ENCODE data around the gene GPR65.

The GPR65 gene, protein sequence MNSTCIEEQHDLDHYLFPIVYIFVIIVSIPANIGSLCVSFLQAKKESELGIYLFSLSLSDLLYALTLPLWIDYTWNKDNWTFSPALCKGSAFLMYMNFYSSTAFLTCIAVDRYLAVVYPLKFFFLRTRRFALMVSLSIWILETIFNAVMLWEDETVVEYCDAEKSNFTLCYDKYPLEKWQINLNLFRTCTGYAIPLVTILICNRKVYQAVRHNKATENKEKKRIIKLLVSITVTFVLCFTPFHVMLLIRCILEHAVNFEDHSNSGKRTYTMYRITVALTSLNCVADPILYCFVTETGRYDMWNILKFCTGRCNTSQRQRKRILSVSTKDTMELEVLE

DNA sequence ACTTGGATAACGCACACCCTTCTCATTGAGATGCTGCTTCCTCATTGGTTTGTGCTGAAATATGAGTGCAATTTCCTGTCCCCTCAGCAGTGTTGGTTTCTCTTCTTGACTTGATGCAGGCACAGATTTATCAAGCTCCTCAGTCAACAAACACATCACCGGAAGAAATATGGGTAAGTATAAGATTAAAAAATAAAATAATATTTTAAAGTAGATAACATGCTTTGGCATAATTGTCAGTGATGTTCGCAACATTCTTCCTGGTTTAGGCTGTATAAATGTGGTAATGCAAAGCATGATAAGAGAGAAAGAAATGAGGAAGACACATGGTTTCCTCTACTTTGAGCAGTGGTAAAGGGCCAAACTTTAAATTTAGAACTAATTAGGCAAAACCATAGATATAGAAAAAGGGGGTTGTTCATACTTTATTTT is at the start of gene GPR65:
Gene GPR65 (plus strand): TSS at position 86 of the 432 bp plus-strand sequence. CDS start 5,713 bp downstream, outside the sequence.
- no peak for DNase-seq (ENCODE audit: low read depth)

DNA sequence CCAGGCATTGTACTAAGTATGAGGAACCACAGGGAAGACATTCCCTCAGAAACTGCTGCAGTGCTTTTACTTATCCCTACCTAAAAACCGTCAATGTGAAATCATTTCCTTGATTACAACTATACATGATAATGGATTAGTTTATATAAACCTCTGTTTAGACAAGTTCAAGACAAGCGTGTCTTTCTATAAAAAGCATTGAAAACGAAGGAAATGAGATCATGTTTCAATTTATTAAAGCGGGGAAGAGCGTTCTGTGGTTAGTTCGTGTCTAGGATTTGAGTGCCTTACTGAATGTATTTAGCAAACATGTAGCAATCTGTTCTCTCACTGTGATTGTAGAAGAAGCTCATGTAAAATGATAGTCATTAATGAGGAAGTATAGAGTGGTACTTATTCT is 49.4 kb upstream of the GPR65 start:
- DNase-seq (ENCODE audit: low read depth) = no peak

DNA sequence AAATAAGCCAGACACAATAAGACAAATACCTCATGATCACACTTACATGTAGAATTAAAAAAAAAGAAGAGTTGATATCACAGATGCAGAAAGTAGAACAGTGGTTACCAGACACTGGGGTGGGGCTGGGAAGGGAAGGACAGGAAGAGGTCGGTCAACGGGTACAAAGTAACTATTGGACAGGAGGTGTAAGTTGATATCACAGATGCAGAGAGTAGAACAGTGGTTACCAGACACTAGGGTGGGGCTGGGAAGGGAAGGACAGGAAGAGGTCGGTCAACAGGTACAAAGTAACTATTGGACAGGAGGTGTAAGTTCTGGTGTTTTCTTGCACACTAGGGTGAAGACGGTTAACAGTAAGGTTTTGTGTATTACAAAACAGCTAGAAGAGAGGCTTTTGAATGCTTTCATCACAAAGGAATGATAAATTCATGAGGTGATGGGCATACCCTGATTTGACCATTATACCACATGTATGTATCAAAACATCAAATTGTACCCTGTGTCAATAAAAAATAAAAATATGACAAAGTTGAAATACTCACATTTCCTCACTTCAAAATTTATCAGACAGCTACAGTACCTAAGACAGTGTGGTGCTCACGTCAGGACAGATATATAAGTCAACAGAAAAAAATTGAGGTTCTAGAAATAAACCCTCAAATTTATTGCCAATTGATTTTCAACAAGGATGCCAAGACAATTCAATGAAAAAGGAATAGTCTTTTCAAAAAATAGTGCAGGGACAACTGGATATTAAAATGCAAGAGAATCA is 44.7 kb upstream of the GPR65 start:
- peak; percentile 0 for DNase-seq (ENCODE audit: low read depth)

DNA sequence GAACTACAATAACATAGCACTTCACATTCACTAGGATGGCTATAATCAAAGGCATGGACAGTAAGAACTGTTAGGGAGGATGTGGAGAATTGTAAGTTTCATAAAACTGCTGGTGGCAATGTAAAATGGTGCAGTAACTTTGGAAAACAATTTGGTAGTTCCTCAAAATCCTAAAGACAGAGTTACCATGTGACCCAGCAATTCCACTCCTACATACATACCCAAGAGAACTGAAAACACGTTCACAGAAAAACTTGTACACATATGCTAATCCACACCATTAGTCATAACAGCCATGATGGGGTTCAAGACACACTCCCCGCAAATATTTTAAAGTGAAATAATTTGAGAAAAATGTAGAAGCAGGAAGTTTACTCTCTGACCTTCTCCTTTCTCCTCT is 43.7 kb upstream of the GPR65 start:
- no peak for DNase-seq (ENCODE audit: low read depth)

DNA sequence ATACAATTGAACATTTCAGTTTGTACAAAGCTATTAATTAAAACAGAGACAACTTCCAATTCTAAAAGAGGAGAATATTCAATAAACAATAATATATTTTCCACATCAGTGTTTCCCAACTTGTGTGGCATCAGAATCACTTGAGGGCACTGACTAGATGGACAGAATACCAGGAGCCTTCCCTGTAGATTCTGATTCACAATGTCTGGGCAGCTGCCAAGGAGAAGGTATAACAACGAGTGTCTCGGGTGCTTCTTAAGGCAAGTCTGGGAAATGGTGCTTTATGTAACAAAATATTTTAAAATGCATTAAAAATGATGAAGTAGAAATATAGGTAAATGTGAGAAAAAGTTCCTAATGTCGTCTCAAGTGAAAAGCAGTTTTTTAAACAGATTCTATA is 38.1 kb upstream of the GPR65 start:
- no peak for DNase-seq (ENCODE audit: low read depth)

DNA sequence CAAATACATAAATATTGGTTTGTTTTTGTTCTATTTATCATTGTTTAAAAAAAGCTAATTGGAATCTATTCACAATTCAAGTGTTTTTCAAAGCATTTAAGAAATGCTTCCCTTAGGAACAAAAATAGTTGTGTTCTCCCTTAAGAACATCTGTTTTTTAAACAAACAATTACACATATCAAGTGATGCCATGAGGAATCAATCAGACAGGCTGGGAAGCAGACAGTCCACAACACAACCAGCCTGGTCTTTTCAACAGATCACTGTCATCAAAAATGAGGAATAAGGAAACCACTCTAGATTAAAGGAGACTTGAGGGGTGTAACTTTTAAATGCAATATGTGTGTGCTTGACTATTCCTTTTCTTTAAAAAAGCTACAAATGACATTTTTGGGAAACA is 37.4 kb upstream of the GPR65 start:
- DNase-seq (ENCODE audit: low read depth) = no peak

DNA sequence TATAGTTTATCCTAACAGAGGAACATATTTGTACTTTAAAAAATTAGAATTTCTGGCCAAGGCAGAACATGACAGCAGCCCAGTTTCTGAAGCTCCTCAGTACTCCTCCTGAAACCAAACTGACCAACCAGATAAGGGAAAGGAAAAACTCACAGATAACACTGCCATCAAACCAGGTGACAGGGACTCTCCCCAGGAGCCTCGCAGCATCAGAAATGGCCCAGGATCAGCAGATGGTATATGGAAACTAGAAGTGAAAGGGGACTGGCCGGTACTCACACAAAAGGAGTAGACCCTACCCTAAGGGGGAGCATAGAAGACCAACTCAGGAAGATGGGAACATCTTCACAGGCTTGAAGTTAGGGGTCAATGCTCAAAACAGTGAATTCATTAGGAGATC is 33.9 kb upstream of the GPR65 start:
- DNase-seq (ENCODE audit: low read depth) = no peak

DNA sequence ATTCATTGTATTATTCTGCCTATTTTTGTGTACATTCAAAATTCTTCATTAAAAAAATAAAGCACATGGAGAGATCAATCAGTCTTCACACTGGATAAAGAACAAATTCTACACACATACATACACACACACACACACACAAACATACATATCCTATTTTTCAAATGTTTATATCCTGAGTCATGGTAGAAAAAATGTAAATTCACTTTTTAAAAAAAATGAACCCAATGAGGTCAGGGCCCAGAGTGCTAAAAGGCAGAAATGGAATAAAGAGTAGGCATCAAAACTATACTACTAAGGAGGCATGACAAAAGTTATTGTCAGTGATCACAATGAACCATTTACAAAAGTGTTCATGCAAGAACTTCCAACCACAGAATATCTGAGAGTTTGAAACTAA is 29.3 kb upstream of the GPR65 start:
- DNase-seq (ENCODE audit: low read depth) = no peak

DNA sequence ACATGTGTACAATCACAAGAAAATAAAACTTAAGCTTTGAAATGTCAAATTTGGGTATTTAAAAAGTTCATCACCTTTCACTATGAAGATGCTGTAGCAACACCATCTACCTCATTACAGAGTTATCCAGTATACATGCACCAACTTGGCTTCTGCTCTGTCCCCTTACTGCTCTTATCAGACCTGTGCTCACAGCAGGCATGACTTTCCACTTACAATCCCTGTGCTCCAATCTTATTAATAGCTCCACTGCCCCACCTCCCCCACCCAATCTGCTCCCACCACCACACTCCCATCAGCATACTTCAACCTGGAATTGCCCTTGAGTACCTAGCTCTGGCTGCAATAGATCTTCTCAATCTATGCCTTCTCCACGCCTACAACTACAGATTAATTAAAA is 25.2 kb upstream of the GPR65 start:
- DNase-seq (ENCODE audit: low read depth) = no peak

DNA sequence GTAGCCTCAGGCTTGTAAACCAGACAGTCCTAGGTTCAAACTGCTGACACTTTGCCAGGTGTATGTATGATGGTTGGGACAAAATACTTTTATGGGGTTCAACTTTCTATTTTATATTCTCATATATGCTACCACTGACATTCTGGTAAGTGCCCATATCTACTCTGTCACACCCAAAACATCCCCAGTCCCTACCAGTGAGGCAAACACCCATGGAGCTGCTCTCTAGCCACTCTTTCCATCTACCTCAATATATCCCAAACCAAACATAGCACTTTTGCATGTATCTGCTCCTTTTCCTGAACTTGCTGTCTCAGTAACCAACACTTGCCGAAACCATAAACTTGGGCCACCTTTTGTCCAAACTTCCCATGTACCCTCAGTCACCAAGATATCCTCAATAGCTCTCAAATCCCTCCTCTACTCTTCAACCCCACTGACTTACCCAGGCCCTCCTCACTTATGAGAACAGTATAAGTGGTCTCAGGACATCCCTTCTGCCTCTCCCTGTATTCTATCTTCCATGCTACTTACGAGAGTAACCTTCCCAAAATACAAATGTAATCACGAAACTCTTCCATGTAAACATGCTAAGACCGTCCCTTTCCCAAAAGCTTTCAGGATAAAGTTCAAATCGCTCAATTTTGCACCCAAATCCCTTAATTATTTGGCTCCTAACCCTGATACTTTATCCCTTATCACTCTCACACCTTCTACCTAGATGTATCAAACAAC is 15.5 kb upstream of the GPR65 start:
- no peak for DNase-seq (ENCODE audit: low read depth)

DNA sequence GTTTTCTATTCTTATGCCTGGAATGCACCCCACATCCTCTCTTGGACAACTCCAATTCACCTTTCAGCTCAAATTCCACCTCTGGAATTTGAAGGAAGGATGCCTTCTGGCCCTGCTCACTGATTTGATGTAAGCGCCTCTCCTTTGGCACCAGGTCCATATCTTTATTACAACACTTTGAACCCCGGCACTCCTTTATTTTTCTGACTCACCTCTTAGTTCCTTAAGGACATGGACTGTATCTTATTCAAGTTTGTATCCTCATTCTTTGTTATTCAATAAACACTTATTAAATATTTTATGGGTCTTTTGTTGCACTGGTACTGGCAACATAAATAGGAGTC is 15.0 kb upstream of the GPR65 start:
- DNase-seq (ENCODE audit: low read depth) = no peak

DNA sequence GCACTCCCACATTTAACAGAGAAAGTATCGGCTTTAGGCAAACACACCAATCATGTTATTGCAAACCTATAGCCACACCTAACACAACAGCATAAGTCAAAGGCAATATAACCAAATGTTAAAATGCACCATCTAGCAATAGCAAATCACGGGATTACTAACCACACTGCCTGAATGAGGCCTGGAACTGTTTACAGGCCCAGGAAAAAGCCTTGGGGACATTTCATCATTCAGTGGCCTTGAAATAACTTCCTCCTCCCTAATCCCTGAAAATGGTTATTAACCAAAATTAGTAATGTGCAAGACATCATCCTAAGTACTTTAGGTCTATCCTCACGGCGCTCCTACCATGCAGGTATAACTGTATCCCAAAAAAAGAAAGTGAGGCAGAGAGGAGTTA is 14.3 kb upstream of the GPR65 start:
- no peak for DNase-seq (ENCODE audit: low read depth)

DNA sequence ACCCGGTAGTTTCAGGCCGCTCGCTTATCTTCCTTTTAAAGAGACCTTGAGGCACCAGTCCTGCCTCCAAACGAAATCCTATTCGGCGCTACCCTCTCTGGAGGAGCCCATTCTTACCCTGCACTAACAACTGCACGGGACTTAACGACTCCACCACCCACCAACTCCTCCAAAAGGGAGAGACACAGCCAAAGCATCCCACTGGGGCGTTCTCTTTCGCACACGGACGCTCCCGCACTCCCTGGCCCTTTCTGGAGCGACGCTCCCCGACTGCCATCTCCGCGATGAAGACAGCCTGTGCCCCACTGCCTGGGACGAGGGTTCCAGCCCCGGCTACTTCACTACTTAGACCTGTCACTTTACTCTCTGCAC is 12.6 kb upstream of the GPR65 start:
- DNase-seq (ENCODE audit: low read depth) = no peak

DNA sequence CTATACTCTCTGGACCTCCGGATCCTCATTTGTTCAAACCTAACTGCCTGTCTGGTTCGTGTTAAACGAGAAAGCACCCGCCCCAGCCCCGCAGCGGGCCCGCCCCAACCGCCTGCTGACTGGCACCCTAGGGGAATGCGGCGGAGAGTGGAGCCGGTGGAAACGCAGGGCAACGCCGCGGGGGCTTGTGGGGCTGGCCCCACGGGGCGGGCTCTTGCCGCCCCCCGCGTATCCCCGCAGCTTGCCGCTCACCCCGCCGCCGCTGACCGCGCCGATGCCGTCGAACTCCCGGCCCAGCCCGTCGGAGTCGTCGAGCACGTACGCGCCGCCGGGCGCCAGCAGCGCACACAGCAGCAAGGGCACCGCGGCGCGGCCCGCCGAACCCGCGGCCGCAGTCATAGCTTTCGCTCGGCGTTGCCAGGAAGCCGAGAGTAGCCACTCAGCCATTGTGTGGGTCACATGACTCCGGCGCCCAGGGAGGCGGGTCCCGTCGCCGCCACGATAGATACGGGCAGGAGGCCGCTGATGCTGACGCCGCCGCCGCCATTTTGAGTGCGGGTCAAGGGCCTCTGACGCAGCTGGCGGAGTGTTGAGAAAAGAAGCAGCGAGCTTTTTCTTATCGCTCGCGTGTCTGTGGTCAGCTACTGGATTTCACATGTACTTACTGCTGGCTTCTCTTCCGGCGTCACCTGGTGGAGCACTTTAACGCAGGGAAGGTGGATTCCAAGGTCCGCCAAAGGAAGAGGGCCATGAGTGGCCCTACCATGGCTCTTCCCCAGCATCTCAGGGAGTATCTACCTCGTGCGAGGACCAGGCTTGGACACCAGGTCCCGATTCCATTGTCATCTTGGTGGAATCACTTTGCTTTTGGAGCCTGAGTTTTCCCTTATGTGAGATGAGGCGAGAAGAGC is 12.0 kb upstream of the GPR65 start, which contains the start of gene GALC:
Gene GALC (minus strand): TSS at position 465 of the 911 bp plus-strand sequence. CDS start 18 bp downstream, at position 447.
- peak; percentile 91 for DNase-seq (ENCODE audit: low read depth)

DNA sequence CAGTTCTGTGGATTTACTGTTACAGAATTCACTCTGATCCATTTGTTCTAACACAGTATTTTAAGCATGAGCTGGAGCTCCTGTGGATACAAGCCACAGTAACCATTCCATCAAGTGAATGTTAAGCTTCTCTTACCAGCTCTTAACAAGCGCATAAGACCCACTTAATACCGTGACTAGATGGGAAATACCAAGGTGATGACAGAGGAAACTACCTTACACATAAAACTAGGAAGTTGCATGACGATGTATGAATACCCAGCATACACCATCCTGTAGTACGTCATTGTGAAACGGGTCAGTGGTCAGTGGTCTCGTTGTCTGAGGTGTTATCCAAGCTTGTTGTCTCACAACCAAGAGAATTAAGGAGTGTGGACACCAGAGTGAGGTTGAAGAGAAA is 10.0 kb upstream of the GPR65 start:
- DNase-seq (ENCODE audit: low read depth) = no peak

DNA sequence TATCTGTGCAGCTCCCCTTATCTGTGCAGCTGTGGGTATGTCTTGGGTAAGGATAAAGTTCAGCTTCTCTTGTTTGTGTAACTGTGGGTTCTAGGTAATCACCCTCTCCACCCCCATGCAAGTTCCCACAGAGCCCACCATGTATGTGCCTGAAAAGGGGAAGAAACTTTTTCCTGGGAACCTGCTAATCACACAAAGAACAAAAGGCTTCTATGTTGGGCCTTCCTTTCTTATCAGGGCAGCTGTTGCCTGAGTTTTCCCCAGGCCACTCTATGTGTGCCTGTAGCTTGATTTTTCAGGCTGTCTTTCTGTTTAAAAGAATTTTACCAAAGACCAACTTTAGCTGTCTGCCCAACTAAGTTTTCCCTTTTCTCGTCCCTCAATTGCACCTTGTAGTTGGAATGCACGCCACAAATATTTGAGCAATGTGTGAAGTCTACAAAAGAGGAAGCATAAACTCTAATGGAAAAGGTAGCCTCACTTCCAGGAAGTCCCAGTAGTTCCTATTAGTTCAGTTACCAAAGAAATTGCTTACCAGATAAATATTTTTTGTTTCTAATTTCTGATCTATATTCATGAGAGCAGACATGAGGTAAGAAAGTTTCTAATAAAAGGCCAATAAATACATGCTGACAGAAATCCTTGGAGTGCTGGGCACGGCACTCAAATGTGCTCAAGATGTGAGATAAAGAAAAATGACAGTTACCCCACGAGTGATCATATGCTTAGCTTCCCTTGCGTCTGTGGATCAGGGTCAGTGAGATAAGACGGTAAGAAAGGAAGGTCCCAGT is 9.2 kb upstream of the GPR65 start:
- DNase-seq (ENCODE audit: low read depth) = no peak

DNA sequence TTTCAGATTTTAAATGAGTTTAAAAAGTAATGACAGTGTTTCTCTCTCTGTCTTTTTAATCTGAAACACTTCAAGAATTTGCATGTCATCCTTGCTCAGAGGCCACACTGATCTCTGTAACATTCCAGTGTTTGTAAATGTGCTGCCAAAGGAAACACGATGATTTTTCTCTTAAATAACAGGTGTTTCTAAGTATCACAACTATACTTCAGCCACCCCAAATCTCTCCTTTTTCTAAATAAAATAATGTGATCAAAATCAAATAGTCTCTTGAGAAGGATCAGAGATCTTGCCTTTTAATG is 8.7 kb upstream of the GPR65 start:
- DNase-seq (ENCODE audit: low read depth) = no peak

DNA sequence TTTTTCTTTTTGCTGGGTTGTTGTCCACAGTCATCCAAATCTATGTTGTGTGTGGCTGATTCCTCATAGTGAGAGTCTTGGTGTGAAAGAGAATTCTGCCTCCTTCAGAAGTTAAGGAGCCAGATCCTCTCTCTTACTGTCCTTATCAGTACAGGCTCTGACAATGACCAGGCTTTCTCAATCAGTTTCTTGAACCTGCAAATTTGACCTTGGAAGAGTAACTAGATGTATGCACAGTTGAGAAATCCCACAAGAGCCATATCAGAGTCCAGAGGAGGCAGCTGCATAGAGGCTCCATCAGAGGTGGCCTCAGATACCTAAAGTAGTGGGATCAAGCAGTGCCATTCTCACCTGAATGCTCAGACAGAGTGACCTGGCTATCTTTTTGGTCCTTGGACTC is 6.5 kb upstream of the GPR65 start:
- DNase-seq (ENCODE audit: low read depth) = no peak

DNA sequence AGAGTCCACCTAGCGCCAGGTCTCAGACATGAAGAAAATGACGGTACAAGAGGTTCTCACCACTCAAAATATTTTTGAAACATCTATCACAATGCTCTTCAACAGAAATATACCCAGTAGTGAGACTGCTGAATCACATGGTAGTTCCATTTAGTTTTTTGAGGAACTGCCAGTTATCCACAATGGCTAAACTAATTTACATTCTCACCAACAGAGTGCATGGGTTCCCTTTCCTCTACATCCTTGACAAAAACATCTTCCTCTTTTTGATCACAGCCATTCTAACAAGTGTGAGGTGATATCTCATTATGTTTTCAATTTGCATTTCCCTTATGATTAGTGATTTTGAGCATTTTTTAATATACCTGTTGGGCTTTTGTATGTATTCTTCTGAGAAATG is 5.7 kb upstream of the GPR65 start:
- DNase-seq (ENCODE audit: low read depth) = no peak

DNA sequence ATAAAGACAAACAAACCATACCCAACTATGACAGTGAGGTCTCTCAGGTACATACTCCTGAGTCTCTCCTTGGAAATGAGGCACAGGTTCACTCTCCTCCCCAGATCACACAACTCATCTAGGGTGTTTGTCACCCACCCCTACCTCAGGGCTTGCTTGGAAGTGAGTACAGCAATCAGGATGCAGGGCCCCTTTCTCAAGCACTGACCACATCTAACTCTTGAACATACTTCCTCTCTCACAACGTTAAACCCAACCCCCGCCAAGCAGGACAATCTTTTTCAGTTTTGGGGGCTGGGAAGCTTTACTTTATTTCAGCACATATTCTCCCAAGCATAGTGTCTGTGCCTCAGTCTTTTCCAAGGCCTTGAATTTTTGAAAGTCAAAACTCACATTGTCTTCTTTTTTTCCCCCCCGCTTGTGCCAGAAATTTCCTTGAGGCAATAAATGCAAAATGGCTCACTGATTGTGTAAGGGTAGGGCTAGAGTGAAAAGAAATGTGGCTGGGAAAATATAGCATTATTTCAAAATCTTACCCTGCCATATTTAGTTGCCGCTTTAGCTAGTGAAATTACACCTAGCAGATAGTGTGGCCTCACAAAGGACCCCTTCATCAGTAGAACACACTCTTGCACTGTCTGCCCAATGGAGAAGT is 2.4 kb upstream of the GPR65 start:
- no peak for DNase-seq (ENCODE audit: low read depth)

DNA sequence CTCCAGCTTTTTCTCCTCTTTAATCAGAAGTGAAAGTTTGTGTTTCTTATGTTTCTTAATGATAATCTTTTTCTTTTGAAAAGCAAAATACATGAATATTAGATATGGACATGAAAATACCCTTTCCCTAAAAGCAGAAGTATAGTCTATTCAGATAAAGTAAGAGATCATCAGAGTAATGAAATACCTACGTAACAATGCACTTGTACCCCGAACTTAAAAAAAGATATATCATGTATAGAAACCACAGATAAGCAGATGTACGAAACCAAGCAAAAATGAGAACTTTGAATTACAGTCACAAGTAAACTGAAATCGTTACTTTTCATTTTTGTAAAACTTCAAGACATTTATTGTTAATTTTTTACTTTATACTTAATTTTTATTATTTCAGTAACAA is 1.5 kb upstream of the GPR65 start:
- DNase-seq (ENCODE audit: low read depth) = no peak
